HepG2 (cell line): ENCODE results near the gene RAD51D. TPM values are rescaled to one million over a fixed set of nuclear protein-coding genes. Genes with fewer than 3 reads are reported as not detected.

Source experiments
- ATAC-seq: fragments of 200-7000 bp; cut with Tn5 transposase; 3 replicates; pipeline ENCODE4 v1.9.1; 2020; ENCODE audit warnings: mild to moderate bottlenecking, moderate library complexity
- BruUV-seq: library from RNA; stranded (reverse); fragments of 400-500 nt; replicated peaks from 2 replicates; lab custom pipeline; 2021; lab: Mats Ljungman, UMichigan
- CTCF ChIA-PET: fragments of 300-600 bp; formaldehyde crosslinking; extraction: SDS; loops from one replicate; lab custom pipeline; 2021; ENCODE audit warnings: low total read pairs, inconsistent platforms, low intra/inter-chr PET ratio; lab: Yijun Ruan, JAX
- POLR2A ChIA-PET: fragments of 350-600 bp; sonication (Branson Sonifier 250); formaldehyde crosslinking; loops from one replicate; lab custom pipeline; 2020; ENCODE audit warnings: antibody characterized with exemption, inconsistent platforms; lab: Yijun Ruan, JAX
- DNase-seq: peaks from one replicate; pipeline ENCODE4 v3.0.0-alpha.2; 2015; ENCODE audit warnings: low spot score
- FAIRE-seq: peaks from 3 replicates; lab custom pipeline; 2011; peaks lifted over from hg19 to GRCh38; lab: Jason Lieb, UNC
- H2AFZ ChIP-seq: one replicate; pipeline ENCODE4 v1.6.1; 2011; ENCODE audit warnings: low read length, inconsistent platforms
- H3K27ac ChIP-seq: fragments of 300-600 bp; 3 replicates; pipeline ENCODE4 v1.8.0; 2011; ENCODE audit warnings: mixed run types, mild to moderate bottlenecking, mixed read lengths, low read length, inconsistent platforms; ENCODE audit not compliant: insufficient read depth; ENCODE audit errors: extremely low read length
- H3K27me3 ChIP-seq, 2 experiments: fragments of 200-600 bp in 1 of 2; 2 replicates in 1 of 2; 3 replicates in 1 of 2; pipeline versions ENCODE4 v1.6.0 to v1.8.0; 2011; ENCODE audit warnings: low read length in 2 of 2, mild to moderate bottlenecking in 2 of 2, moderate library complexity in 2 of 2, inconsistent platforms in 1 of 2; ENCODE audit not compliant: insufficient read depth in 2 of 2, control insufficient read depth in 1 of 2
- H3K36me3 ChIP-seq, 2 experiments: fragments of 200-600 bp in 1 of 2; replicated peaks in 1 of 2; 2 replicates in 1 of 2; 3 replicates in 1 of 2; pipeline versions ENCODE4 v1.5.1 to v1.8.0; 2011; ENCODE audit warnings: low read length in 2 of 2, inconsistent platforms in 1 of 2; ENCODE audit not compliant: insufficient read depth in 2 of 2, control insufficient read depth in 1 of 2
- H3K4me1 ChIP-seq: 2 replicates; pipeline ENCODE4 v1.5.1; 2012; ENCODE audit warnings: low read length, inconsistent platforms; ENCODE audit not compliant: insufficient read depth
- H3K4me2 ChIP-seq: 2 replicates; pipeline ENCODE4 v1.6.0; 2011; ENCODE audit warnings: low read depth, low read length, inconsistent platforms
- H3K4me3 ChIP-seq, 3 experiments: fragments of 200-600 bp in 1 of 3; sonication (generic), shearing (Covaris generic) in 1 of 3; replicated peaks in 1 of 3; 2 replicates each; pipeline ENCODE4 v1.5.1; 2011 to 2016; ENCODE audit warnings: low read length in 3 of 3, inconsistent platforms in 2 of 3, low read depth in 2 of 3, mild to moderate bottlenecking in 2 of 3, control low read depth in 1 of 3, mixed read lengths in 1 of 3; ENCODE audit not compliant: insufficient read depth in 1 of 3
- H3K79me2 ChIP-seq: one replicate; pipeline ENCODE4 v1.6.1; 2011; ENCODE audit warnings: low read length, inconsistent platforms; ENCODE audit not compliant: insufficient read depth
- H3K9ac ChIP-seq: 2 replicates; pipeline ENCODE4 v1.6.0; 2011; ENCODE audit warnings: mild to moderate bottlenecking, low read depth, low read length, inconsistent platforms; ENCODE audit not compliant: insufficient read depth
- H3K9me3 ChIP-seq: 2 replicates; pipeline ENCODE4 v1.5.1; 2012; ENCODE audit warnings: mild to moderate bottlenecking, low read length
- H4K20me1 ChIP-seq: 2 replicates; pipeline ENCODE4 v1.6.0; 2011; ENCODE audit warnings: inconsistent platforms, mild to moderate bottlenecking, low read length, moderate library complexity; ENCODE audit not compliant: insufficient read depth
- AFF4 ChIP-seq: sonication (generic); formaldehyde crosslinking; IDR thresholded peaks from 2 replicates; pipeline ENCODE4 v1.4.0; 2020; ENCODE audit warnings: missing genetic modification reagents
- ARNT2 ChIP-seq: sonication (generic); formaldehyde crosslinking; IDR thresholded peaks from 2 replicates; pipeline ENCODE4 v1.8.0; 2022; ENCODE audit warnings: mild to moderate bottlenecking, low read depth, missing genetic modification reagents, moderate library complexity
- ASH2L ChIP-seq: fragments of 300-600, 200-600 bp; sonication (generic); IDR thresholded peaks from 2 replicates; pipeline ENCODE4 v1.7.0; 2017; ENCODE audit warnings: low read depth, mild to moderate bottlenecking, moderate library complexity, mixed read lengths, low read length; ENCODE audit not compliant: insufficient read length
- ATF3 ChIP-seq: sonication (generic); formaldehyde crosslinking; IDR thresholded peaks from 2 replicates; pipeline ENCODE4 v1.4.0; 2020; ENCODE audit warnings: missing genetic modification reagents
- CSRNP1 ChIP-seq: sonication (generic); formaldehyde crosslinking; IDR thresholded peaks from 2 replicates; pipeline ENCODE4 v1.8.1; 2023; ENCODE audit warnings: mild to moderate bottlenecking, missing genetic modification reagents
- EZH2 ChIP-seq: conservative IDR thresholded peaks from 2 replicates; pipeline ENCODE4 v1.6.1; 2012; ENCODE audit warnings: mild to moderate bottlenecking, low read depth, low read length, moderate library complexity
- MEIS1 ChIP-seq: sonication (generic); formaldehyde crosslinking; IDR thresholded peaks from 2 replicates; pipeline ENCODE4 v1.9.0; 2021; ENCODE audit warnings: mild to moderate bottlenecking, missing genetic modification reagents, moderate library complexity, borderline replicate concordance
- MIER3 ChIP-seq: IDR thresholded peaks from 2 replicates; pipeline ENCODE4 v1.6.1; 2016; ENCODE audit warnings: missing compliant biosample characterization, borderline replicate concordance
- MZF1 ChIP-seq: sonication (generic); formaldehyde crosslinking; IDR thresholded peaks from 2 replicates; pipeline ENCODE4 v1.8.1; 2023; ENCODE audit warnings: mild to moderate bottlenecking, missing genetic modification reagents, borderline replicate concordance
- PLRG1 ChIP-seq: fragments of 450-650 bp; conservative IDR thresholded peaks from 2 replicates; pipeline ENCODE4 v1.6.1; 2016
- RAD21 ChIP-seq: fragments of 450-650 bp; formaldehyde crosslinking; IDR thresholded peaks from 2 replicates; pipeline ENCODE4 v1.5.0; 2020; ENCODE audit warnings: mild to moderate bottlenecking
- SAFB2 ChIP-seq: sonication (generic); formaldehyde crosslinking; IDR thresholded peaks from 2 replicates; pipeline ENCODE4 v1.5.1; 2020; ENCODE audit warnings: missing genetic modification reagents, low read depth, mild to moderate bottlenecking, borderline replicate concordance
- ZBTB37 ChIP-seq: sonication (generic); formaldehyde crosslinking; IDR thresholded peaks from 2 replicates; pipeline ENCODE4 v1.4.0; 2020; ENCODE audit warnings: mild to moderate bottlenecking, missing genetic modification reagents
- ZFAT ChIP-seq: sonication (generic); formaldehyde crosslinking; conservative IDR thresholded peaks from 2 replicates; pipeline ENCODE4 v1.8.1; 2023; ENCODE audit warnings: missing genetic modification reagents, inconsistent platforms
- ZNF263 ChIP-seq: sonication (generic); formaldehyde crosslinking; IDR thresholded peaks from 2 replicates; pipeline ENCODE4 v1.4.0; 2020; ENCODE audit warnings: missing genetic modification reagents
- ZNF569 ChIP-seq: sonication (generic); formaldehyde crosslinking; IDR thresholded peaks from 2 replicates; pipeline ENCODE4 v1.5.0; 2020; ENCODE audit warnings: mild to moderate bottlenecking, missing genetic modification reagents, moderate library complexity, borderline replicate concordance
- ZNF598 ChIP-seq: sonication (generic); formaldehyde crosslinking; IDR thresholded peaks from 2 replicates; pipeline ENCODE4 v1.5.1; 2020; ENCODE audit warnings: mild to moderate bottlenecking, missing genetic modification reagents, borderline replicate concordance
- ZNF605 ChIP-seq: sonication (generic); formaldehyde crosslinking; IDR thresholded peaks from 2 replicates; pipeline ENCODE4 v1.8.0; 2022; ENCODE audit warnings: mild to moderate bottlenecking, missing genetic modification reagents
- WGBS: methylation state at CpG from one replicate; pipeline ENCODE4 v1.1.6; 2017; ENCODE audit warnings: low lambda C conversion rate; 5-methylcytosine and 5-hydroxymethylcytosine counted together
- in situ Hi-C: cut with HindIII; loops from 2 replicates; pipeline ENCODE4 v1.10.0; 2017; ENCODE audit warnings: low pct_unique_long_range_greater_than_20kb; ENCODE audit not compliant: extremely low pct_ligation_motif_present
- intact Hi-C: fragments of 100-400 bp; cut with micrococcal nuclease; formaldehyde crosslinking; loops from one replicate; pipeline ENCODE4 v1.10.0; 2022; ENCODE audit not compliant: unreplicated experiment
- polyA plus RNA-seq, 8 experiments: library from polyadenylated mRNA; depleted of rRNA in 3 of 8; stranded (reverse) in 7 of 8; unstranded in 1 of 8; fragments of >200 nt; fragmentation: Illumina TruSeq in 4 of 8; extraction: Trizol in 4 of 8; gene quantifications; 2 replicates each; pipeline versions ENCODE4 v1.2.1 to v1.2.3, GENCODE V29; 2011 to 2016; ENCODE audit warnings: low read depth in 4 of 8, missing spikeins in 1 of 8, mixed read lengths in 1 of 8; ENCODE audit not compliant: insufficient read depth in 1 of 8
- total RNA-seq, 5 experiments: library from RNA; depleted of rRNA; stranded (reverse); fragments of >200 nt; fragmentation: Illumina TruSeq; extraction: Trizol; gene quantifications; 2 replicates each; pipeline ENCODE4 v1.2.3, GENCODE V29; 2016; ENCODE audit warnings: low read depth in 1 of 5

The RAD51D gene
- total and polyA plus RNA-seq, 2 of the 13 experiments (the other 11 are each of a cell fraction or from before 2014, with no cell fraction given): 6.7 to 13.1 TPM

GRCh38 chr17:35167666-35168065 is 48.0 kb upstream of the RAD51D start (continued):
- no peak for TF ChIP-seq ZNF263 (CRISPR knock-in tag)
- TF ChIP-seq MIER3 (CRISPR knock-in tag): no peak
- no peak for TF ChIP-seq ZNF569 (CRISPR knock-in tag)

- intact Hi-C loops: no loop called here
- POLR2A ChIA-PET: no interaction called here
- no TSS peak for BruUV-seq
- in situ Hi-C loops: no loop called here
- H3K27me3 ChIP-seq: peaks cover 0 to 15% of the 10 kb centered on the region in 2 experiments; a peak in 4 of 5 replicates
- H3K4me2 ChIP-seq: no peak overlapping the region
- ATAC-seq: no peak
- H3K79me2 ChIP-seq: no peaks in the 10 kb centered on the region
- H3K9me3 ChIP-seq: no peaks in the 10 kb centered on the region
- H3K27ac ChIP-seq: no peak overlapping the region
- H3K4me3 ChIP-seq: no peak overlapping the region
- H4K20me1 ChIP-seq: no peaks in the 10 kb centered on the region
- no peak overlapping the region for H3K9ac ChIP-seq
- CTCF ChIA-PET: no interaction called here
- WGBS: 0% methylated on average over 1 of the region's 3 CpGs
- H3K4me1 ChIP-seq: no peaks in the 10 kb centered on the region
- FAIRE-seq: no peak
- H3K36me3 ChIP-seq: no peaks in the 10 kb centered on the region
- DNase-seq: no peak
- no peak overlapping the region for H2AFZ ChIP-seq
- TF ChIP-seq ZFAT (CRISPR knock-in tag): no peak
- TF ChIP-seq AFF4 (CRISPR knock-in tag): no peak
- TF ChIP-seq ASH2L: no peak
- no peak for TF ChIP-seq ZNF605 (CRISPR knock-in tag)
- no peak for TF ChIP-seq ARNT2
- TF ChIP-seq CSRNP1 (CRISPR knock-in tag): no peak
- TF ChIP-seq ATF3: no peak
- TF ChIP-seq MEIS1 (CRISPR knock-in tag): no peak
- no peak for TF ChIP-seq ZBTB37 (CRISPR knock-in tag)
- TF ChIP-seq ZNF598 (CRISPR knock-in tag): no peak
- no peak for TF ChIP-seq MZF1
- TF ChIP-seq PLRG1: no peak
- no peak for TF ChIP-seq SAFB2
- TF ChIP-seq EZH2: no peak
- TF ChIP-seq RAD21 (CRISPR knock-in tag): no peak
Observed at GRCh38 chr17:35167046-35167445, 47.4 kb upstream of the RAD51D start.
